Thyroid gland (tissue), 4 donors: ENCODE data around the gene HHAT.

Source experiments
- CTCF ChIP-seq, 6 experiments: fragments of 200-600 bp in 3 of 6; fragments of 450-650 bp in 3 of 6; sonication (generic) in 3 of 6; IDR thresholded peaks; one replicate each; pipeline ENCODE4 v1.5.1; 2016 to 2019; ENCODE audit warnings: antibody characterized with exemption in 6 of 6, mild to moderate bottlenecking in 2 of 6, inconsistent platforms in 1 of 6, moderate library complexity in 1 of 6
- POLR2A ChIP-seq, 2 donors: fragments of 450-650 bp; IDR thresholded peaks; one replicate each; pipeline ENCODE4 v1.6.1; 2017; ENCODE audit warnings: antibody characterized with exemption in 2 of 2, mild to moderate bottlenecking in 2 of 2, moderate library complexity in 1 of 2

GRCh38 chr1:210565306-210565705 lies 236.6 kb downstream of the HHAT start:
- TF ChIP-seq POLR2A (IDR thresholded peaks at IDR 0.05) (no peak), CTCF (IDR thresholded peaks at IDR 0.05) (no peak)
